ENCODE data around the gene JUN.

Gene JUN

GRCh38 chr1:58783993-58784757 is at the start of gene JUN:
TSS of gene JUN (minus strand) at chr1:58784047. CDS start at chr1:58783070, 977 bp downstream.
- DNase-seq, result peak; percentile 93

DNA sequence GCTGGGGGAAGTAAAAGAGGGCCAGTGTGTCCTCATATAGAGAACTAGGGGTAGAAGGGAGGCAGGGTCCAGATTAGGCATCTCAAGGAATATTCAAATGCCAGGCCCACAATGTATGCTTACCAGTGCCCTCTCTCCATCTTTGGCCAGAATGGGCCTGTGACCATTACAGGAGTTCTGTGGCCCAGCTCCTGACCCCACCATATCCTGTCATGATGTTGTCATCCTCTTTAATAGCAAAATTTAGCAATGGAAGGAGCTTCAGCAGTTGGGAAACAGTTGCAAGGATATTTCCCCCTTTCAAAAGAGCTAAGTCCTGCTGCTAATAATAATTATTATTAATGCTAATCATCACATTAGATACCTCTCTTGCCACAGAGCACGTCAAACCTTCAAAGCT is 49.3 kb upstream of the JUN start:
- DNase-seq, result peak; percentile 64 to 65

GRCh38 chr1:58830291-58830690 is 46.4 kb upstream of the JUN start:
- no peak for DNase-seq

DNA sequence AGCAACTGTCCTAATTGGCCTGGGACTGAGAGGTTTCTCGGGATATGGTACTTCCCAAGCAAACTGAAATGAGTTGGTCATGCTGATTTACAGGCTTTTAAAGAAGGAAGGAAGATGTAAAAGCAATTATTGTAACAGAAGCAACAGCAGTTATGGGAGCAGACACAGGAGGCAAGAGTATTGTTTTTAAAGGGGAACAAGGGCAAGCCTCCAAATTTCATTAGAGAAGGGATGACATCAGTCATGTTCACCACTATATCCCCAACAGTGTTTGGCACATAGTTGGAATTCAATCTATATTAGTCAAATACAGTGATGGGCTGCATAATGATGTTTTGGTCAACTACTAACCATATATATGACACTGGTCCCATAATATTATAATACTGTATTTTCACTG is 46.0 kb upstream of the JUN start:
- no peak for DNase-seq

DNA sequence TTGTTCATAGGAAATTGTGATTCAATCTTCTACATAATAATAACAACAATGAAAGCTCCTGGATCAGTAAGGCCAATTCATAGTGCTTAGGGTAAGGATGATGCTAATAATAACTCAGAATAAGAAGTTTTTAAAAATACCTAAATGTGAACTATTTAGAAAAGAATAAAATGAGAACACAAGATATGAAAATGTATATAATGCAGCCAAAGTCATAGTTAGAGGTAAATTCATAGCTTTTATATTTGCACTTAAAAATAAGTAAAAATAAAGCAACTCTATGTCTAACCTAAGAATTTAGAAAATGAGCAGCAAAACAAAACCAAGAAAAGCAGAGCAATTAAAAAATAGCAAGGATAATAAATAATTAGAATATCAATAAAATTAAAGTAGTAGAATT is 43.5 kb upstream of the JUN start:
- no peak for DNase-seq

DNA sequence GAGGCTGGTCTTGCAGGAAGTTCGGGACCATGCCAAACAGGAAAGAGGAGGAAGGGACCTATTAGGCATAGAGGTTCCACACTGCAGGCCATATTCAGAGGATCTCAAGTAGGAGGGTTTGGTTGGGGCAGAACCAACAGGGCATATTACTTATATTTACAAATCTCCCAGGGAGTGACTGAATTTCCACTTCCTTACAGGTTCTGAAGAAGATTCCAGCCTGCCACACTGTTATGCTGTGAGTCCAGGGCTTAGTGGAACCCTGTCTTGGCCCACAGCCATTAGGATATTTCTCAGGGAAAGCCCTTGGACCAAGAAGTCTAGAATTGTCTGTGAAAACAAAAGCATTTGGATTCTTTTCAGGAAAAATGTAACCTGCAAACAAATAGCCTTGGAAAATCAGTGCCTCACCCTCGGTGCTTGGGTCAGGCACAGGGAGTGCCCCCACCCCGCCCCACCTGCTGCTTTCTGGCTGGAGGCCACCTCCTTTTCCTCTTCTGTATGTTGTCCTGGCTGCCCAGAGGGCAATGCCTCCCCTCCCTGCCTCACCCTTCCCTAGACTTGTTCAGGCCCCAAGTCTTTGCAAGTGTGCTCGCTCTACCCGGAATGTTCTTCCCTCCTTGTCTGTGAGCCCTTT is 41.0 kb upstream of the JUN start:
- no peak for DNase-seq

GRCh38 chr1:58823481-58824010 is 39.7 kb upstream of the JUN start:
- no peak for DNase-seq

DNA sequence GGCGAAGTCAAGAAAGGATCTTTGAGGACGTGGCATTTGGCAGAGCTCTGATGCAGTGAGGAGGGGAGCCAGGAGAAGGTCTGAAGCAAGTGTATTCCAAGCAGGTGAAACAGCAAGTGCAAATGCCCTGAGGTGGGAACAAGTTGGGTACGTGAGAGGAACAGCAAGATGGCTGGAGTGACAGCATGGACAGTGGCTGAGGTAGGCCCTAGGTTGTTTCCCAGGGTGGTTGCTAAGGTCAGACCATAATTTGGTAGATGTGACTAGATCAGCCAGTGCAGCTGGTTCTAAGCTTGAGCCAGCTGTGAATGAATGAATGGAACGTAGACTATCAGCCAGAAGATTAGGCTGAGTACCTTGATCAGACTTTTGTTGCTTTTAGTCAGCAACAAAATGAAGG is 37.5 kb upstream of the JUN start:
- DNase-seq, result no peak

DNA sequence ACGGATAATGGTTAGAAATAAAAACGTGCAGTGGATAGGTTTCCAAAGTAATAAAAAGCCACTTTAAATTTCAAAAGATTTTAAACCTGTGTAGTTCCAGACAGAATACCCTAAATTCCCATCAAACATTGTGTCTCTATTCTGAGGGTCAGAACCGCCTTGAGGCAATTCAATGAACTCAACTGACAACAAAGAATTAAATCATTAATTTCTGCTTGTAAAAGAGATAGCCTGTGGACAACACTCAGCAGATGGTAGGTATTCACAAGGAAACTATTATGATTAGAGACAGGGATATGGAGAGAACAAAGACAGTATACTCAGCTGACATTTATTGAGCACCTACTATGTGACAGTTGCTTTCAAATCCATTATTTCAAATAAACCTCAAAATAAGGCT is 35.1 kb upstream of the JUN start:
- no peak for DNase-seq

DNA sequence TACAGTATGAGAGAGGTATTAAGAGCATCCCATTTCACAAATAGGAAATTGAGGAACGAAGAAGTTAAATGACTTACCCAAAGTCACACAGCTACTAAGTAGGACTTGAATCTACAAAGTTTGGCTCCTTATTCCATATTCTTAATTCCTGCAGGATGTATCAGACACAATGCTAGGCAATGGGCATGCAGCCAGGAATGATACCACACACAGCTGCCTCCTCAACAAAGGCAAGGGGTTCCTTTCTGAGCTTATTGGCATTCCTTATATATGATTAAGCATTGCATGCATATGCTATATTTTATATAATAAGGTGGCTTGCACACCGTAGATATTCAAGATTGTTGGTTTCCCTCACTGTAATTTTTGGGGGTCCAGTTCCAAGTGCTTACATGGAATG is 34.2 kb upstream of the JUN start:
- no peak for DNase-seq

GRCh38 chr1:58816747-58817221 is 32.9 kb upstream of the JUN start:
- no peak for DNase-seq

DNA sequence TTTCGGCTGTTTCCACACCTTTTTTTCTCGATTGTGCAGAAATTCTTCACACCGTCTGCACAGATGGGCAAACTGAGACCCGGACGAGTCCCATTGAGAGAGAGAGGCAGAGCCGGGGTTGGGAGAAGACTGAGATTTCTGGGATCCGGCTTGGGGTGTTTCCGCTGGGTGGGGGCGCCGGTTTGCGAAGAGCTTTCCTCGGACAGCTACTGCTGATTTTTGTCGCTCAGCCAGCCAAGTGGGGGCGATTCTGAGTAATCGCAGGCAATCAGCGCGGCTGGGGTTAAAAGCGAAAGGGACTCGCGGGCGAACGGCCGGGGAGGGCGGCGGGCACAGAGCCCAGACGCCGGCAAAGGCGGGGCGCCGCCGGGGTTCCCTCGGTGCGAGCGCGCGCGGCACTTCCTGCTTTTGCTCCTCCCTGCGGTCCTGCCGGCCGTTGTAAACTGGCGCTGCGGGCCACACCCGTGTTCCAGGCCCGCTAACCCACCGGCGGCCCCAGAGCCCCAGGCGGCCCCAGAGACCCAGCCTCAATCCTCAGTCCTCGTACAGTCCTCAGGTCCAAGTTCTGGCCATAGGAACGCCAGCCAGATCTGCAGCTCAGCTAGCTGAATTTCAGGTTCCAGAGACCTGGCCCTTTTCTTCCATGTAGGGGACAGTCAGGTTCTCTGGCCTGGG is 32.4 kb upstream of the JUN start:
- peak; percentile 79 to 85 for DNase-seq

DNA sequence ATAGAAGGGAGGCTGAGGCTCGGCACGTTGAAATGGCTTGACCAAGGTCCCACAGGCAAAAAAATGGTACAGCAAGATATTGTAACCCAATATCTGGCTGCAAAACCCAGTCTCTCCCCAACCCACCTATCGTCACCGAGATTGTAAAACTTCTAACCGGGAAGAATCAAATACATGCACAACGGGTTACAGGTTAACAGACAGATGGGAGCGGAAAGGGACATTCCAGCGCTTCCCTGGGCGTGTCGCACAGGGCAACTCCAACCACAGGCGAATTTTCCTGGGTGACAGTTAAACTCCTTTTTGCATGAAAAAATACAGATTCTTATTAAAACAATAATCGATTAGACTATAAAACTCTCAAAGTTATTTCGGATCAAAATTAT is 31.8 kb upstream of the JUN start:
- DNase-seq, result no peak

DNA sequence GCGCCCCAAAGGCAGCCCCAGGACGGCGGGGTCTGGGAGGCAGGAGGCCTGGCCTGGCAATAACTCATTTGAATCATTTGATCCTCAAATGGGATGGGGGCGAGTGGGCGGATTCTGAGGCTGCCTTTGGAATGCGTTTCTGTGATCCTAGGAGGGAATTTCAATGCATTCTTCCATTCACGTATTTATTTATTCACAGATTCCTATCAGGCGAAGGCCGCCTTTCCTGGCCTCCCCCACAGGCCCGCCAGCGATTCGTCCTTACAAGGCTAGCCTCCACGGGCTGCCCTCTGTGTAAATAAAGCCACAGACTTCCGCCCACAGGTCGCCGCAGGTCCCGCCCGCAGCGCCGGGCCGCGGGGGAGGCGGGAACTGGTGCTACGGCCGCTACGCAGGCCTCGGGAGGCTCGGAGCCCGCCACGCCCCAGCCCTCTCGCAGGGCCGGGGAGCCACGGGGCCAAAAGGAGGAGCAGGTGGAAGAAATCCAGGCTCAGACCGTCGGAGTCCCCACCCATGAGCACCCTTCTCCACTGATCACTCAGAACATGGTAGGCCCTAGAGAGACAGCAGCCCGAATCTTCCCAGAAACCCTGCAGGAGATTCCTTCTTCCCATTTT is 31.3 kb upstream of the JUN start:
- peak; percentile 67 to 72 for DNase-seq

DNA sequence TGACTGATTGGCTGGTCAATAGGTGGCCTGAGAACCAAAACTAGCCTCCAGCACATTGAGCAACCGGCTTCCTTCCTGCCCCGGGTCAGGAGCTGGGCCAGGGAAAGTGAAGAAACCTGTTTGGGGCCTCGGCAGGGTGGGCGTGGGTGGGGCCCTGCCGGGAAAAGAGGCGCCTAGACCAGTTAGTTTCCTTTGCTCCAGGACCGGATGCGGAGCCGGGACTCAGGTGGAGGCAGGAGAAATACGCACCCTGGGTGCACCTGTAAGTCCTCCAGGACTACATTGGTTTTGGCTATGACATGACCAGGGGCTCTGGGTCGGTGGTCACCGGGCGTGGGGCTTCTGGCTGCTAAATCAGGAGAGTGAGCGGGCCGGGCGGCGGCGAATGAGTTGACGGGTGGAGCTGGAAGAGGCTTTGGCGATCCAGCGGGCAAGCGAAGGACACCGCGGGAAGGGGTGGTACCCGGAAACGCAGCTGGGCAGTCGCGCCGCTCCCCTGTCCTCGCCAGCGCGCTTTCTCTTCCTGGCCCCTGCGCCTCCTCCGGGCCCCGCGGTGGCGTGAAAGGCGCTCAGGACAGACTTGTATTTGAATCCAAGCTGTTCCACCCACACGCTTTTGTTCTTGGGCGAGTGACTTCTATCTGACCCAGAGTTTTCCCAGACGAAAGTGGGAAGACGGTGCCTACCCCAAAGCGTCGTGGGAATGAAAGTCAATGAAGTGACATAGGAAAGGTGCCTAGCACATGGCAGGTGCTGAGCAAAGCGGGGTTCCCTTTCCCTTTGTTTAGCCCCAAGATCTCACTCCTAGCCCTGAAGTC is 30.6 kb upstream of the JUN start:
- no peak for DNase-seq

DNA sequence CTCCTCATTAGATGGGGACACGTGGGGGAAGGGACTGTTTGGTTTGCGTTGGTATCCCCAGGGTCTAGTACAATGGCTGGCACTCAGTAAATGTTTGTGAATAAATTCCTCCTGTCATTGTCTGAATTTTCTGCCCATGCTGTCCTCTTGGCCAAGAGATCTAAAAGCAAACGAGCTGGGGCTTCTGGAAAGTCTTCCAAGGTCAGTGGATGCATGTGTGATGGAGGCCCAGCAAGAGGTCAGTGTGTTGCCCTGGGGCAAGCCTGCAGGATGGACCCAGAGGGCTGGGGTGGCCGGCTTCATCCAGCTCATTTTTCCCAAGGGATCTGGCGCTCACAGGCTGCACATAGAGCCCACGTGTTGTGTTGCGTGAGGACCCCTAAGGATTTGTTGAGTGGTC is 30.0 kb upstream of the JUN start:
- DNase-seq, result no peak

- DNase-seq, result no peak
These were observed 29.5 kb upstream of the JUN start for GRCh38 chr1:58813361-58813760.

DNA sequence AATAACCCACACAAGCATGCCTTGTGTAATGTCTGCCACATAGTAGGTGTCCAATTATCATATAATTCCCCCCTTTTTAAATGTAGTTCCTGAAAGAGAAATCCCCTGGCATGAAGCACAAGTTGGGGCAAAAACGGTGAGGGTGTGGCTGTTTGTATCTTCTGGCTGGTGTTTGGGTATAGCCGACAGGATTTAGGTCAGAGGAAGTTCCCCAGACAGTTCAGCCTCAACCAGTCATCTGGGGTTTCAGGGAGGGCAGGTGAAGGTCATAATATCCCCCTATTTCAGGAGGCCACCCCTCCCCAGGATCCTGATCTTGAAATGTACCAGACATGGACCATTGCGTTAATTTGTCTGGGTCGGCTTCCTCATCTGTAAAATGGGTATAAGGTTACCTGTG is 29.1 kb upstream of the JUN start:
- DNase-seq, result no peak

DNA sequence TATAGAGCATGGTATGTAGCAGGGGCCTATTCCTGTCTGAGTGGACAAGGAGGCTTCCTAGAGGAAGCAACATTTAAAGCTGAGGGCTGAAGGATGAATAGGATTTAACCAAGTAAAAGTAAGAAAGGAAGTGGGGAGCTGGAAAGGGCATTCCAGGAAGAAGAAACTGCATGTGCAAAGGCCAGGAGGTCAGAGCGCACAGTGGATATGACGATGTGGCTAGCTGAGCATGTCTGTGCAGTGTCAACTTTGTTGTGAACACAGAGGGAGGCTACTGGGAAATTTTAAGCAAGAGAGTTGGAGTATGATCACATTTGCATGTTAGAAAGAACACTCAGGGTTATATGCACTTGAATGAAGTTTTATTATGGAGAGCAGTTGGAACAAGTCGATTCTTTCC is 28.6 kb upstream of the JUN start:
- no peak for DNase-seq

DNA sequence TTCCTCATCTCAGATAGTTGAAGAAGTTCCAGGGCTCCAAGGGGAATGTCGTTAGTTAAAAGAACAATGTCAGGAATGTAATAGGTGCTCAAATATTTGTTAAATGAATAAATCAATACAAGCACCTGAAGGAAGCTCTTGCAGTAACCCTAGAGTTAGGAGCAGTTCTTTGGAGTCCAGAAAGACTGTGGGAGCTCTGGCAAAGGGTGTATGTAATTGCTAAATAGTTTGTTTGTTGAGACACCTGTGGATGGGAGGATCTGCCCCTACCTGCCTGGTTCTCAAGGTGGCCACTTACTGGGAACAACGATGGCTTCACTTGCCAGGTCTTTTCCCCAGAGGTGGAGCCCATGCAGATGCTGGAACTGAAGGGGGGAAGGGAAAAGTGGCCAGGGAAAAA is 27.5 kb upstream of the JUN start:
- DNase-seq, result no peak

GRCh38 chr1:58809325-58810010 is 25.6 kb upstream of the JUN start:
- DNase-seq, result peak; percentile 37 to 45

DNA sequence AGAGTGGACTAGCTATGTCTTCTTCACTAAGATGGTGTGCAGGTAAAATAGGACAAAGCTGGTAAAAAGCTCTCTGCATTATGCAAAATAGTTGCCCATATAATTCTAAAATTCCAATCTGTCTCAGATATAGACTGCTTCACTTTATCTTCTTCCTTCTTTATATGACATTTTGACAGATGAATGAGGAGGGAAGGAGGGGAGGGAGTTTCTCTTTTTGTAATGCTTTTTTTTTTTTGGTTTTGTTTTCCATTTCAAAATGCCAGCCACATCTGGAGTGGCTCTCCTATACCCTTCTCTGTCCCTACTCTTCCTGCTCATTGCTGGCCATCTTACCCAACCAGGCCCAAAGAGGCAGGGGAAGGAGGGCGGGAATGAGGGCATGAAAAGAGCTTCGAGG is 24.2 kb upstream of the JUN start:
- DNase-seq, result no peak
